Head of caudate nucleus (tissue), 42 donors: ENCODE measurements around the gene RPS25.
"Not testable (repeated sequence)": the region's sequence is repeated elsewhere in the genome, so short reads cannot be mapped to it uniquely, and the experiment has no call there.

ENCODE experiments used
- DNase-seq, 42 donors: peaks; one replicate each; pipeline versions ENCODE4 v3.0.0 to v3.0.0-alpha.2; 2020 to 2021; ENCODE audit warnings: mixed read lengths in 7 of 42
- intact Hi-C: fragments of 100-400 bp; cut with DNase I; formaldehyde crosslinking; loops from one replicate; pipeline ENCODE4 v1.15.0; 2022

The RPS25 gene

DNA sequence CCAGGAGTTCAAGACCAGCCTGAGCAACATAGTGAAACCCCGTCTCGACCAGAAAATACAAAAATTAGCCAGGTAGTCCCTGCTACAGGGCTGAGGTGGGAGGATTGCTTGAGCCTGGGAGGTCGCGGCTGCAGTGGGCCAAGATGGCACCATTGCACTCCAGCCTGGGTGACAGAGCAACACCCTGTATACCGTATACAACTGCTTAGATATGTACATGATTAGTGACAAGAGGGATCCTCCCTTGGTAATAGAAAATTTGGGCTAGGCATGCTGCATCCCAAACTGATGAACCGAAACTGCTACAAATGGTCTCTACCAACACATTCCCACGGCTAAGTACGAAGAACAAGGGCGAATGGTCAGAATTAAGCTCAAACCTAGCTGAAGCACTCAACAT lies 24.8 kb upstream of the RPS25 start:
- intact Hi-C loops: no loop called here
- DNase-seq: no peak

DNA sequence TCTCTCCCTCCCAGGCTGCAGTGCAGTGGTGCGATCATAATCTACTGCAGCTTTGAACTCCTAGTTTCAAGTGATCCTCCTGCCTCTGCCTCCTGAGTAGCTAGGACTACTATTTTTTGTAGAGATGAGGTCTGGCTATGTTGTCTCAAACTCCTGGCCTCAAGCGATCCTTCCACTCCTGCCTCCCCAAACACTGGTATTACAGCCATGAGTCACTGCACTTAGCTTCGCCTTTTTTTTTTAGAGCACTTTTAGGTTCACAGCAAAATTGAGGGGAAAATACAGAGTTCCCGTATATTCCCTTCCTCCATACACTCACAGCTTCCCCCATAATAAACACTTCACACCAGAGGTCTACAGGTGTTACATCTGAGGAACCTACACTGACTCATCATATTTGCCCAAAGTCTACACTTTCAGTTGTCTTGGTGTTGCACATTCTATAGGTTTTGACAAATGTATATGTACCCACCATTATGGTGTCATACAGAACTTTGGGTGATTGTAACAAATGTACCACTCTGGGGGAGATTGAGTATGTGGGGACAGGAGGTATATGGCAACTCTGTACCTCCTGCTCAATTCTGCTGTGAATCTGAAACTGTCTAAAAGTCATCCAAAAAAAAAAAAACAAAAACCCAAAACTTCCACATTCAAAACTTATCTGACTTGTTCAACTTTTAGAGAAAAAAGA lies 23.8 kb upstream of the RPS25 start:
- DNase-seq: no peak
- intact Hi-C loops: no loop called here

DNA sequence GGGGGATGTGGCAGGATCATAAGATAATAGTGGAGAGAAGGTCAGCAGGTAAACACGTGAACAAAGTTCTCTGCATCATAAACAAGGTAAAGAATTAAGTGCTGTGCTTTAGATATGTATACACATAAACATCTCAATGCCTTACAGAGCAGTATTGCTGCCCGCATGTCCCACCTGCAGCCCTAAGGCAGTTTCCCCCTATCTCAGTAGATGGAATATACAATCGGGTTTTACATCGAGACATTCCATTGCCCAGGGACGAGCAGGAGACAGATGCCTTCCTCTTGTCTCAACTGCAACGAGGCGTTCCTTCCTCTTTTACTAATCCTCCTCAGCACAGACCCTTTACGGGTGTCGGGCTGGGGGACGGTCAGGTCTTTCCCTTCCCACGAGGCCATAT lies 21.3 kb upstream of the RPS25 start:
- intact Hi-C loops, DNase-seq: not testable (repeated sequence)

DNA sequence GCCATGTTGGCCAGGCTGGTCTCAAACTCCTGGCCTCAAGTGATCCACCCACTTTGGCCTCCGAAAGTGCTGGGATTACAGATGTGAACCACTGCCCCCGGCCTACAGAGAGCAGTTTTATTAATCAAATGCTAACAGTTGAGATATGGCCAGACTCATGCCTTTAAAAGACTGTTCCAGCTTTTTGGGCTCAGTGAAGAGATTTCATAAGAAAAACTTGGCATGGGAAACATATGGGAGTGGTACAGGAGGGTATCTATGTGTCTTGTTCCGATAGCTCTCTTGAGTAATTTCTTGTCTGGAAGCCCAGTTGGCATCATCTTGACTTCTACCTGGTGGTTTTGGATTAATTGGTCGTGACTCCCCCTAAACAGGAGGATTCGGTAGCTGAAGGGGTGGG lies 20.7 kb upstream of the RPS25 start:
- no peak for DNase-seq
- intact Hi-C loops: no loop called here

DNA sequence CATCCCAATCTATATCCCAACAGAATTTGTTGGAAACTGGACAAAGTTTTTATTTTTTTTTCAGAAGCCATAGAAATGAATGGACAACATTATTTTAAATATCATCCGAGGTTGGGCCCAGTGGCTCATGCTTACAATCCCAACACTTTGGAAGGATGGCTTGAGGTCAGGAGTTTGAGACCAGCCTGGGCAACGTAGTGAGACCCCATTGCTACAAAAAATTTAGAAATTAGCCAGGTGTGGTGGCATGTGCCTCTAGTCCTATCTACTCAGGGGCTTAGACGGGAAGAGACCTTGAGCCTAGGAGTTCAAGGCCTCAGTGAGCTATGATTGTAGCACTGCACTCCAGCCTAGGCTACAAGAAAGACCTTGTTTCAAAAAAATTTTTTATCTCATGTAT lies 16.7 kb upstream of the RPS25 start:
- no peak for DNase-seq

DNA sequence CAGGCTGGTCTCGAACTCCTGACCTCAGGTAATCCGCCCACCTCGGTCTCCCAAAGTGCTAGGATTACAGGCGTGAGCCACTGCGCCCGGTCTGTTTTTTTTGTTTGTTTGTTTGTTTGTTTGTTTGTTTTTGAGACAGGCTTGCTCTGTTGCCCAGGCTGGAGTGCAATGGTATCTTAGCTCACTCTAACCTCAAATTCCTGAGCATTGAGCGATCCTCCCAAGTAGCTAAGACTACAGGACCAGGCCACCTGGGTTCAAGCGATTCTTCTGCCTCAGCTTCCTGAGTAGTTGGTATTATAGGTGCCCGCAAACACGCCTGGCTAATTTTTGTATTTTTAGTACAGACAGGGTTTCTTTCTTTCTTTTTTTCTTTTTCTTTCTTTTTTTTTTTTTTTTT lies 15.3 kb upstream of the RPS25 start:
- intact Hi-C loops: not testable (repeated sequence)

More for the DNA sequence above, 16.7 kb upstream of the RPS25 start:
- intact Hi-C loops: no loop called here

DNA sequence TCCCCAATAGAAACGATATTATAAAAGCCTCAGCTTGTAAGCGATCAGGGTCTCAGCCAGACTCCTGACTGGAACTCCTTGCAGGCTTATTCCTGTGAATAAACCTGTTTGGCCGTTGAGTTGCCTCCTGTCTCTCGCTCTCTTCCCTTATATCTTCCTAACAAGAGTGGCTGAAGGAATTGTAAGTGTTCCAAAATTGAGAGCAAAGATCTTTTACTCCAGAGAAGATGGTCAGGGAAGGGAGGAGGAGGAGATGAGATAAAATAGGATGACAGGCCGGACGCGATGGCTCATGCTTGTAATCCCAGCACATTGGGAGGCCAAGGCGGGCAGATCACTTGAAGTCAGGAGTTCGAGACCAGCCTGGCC lies 13.8 kb upstream of the RPS25 start:
- no peak for DNase-seq
- intact Hi-C loops: no loop called here

More for the DNA sequence above, 15.3 kb upstream of the RPS25 start:
- DNase-seq: not testable (repeated sequence)

DNA sequence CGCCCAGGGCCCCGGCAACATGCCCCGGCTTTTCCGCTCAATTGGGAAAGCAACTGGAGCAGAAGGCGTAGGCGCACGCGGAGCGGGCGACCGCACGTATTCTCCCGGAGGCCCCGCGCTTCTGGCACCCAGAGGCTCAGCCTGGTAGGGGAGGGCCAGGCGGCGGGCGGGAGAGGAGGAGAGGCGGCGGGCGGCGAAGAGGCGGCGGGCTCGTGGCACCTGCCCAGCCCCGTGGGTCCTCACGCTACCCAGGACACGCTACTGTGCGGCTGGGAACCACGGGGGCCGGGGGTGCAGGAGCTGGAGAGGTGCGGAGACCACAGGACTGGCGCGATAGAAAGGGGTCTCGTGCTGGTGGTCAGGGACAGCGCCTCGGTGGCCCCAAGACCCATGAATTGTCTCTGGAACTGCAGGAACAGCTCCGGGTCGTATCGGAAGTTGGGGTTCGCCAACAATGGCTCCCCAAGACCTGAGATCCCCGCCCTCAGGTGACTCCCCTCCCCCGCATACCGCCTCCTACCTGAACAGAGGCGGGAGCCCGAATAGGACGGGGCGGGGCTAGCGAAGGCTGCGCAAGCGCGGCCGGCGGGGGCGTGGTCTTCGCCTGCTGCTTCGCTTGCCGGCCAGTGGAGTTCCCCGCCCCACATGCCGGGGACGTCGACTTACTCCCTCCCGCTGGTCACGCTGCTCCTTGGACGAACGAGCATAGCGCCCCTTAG lies 12.3 kb upstream of the RPS25 start, which contains the start of gene SLC37A4:
Gene SLC37A4, minus strand, starts transcription at position 549 of the 719 bp plus-strand sequence.
- peak; percentile 94 to 99 (median 98) for DNase-seq
- intact Hi-C loops: no loop called here

DNA sequence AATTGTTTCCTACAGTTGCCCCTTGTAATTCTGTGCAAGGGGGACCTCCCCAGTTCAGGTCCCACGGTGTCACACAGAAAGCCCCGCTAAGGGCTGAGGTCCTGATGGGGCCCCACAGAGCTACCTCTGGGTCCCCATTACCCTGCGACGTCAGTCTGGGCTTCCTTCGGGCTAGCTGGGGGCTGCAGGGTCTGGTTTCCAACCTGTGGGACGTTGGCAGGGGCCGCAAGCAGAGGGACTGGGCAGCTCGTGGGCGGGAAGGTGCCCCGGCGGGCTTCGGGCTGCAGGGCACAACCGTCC lies 11.8 kb upstream of the RPS25 start:
- peak in 2 of 42 donors; percentile 9 to 44 for DNase-seq

DNA sequence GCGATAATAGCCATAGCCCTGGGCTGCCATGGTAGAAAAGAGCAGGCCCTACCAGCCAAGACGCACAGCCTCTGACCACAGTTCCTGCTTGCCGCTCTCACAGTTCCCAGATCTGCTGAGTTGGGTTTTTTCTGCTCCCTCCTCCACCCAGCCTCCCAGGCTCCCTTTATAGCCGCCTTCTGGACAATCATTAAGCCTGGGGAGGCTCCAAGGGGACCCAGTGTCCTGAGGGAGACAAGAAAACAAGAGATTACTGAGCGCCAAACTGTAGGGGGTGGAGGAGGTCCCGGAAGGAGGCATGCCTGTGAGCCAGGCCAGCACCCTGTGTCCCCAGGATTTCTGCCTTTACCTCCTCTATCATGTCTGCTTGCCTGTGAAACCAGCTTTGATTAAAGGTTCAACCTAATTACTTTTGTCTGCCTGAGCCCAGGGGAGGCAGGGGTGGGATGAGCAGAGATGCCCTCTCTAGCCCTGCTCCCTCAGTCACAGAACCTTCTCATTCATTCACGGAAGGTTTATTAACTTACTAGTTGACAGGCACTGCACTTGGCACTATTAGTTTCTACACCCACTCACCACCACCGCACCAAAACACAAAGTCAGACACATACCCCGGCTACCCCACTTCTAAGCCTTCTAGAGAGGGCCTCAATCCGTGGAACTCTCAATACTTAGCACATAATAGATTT lies 11.3 kb upstream of the RPS25 start:
- DNase-seq: peak in 29 of 42 donors; percentile 12 to 70 (median 30)
- intact Hi-C loops: no loop called here

More for the DNA sequence above, 11.8 kb upstream of the RPS25 start:
- intact Hi-C loops: no loop called here

DNA sequence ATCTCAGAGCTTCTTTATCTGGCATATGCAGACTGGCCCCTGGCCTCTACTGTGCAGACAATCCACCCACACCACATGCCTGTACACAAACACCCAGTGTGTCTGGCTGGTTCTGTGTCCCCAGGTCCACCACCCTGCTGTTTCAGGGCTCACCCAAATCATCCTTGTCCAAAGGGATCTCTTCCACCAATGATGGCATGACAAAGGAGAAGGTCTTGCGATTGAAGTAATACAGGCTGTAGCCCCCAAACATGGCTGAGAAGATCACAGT lies 10.9 kb upstream of the RPS25 start:
- intact Hi-C loops: no loop called here

DNA sequence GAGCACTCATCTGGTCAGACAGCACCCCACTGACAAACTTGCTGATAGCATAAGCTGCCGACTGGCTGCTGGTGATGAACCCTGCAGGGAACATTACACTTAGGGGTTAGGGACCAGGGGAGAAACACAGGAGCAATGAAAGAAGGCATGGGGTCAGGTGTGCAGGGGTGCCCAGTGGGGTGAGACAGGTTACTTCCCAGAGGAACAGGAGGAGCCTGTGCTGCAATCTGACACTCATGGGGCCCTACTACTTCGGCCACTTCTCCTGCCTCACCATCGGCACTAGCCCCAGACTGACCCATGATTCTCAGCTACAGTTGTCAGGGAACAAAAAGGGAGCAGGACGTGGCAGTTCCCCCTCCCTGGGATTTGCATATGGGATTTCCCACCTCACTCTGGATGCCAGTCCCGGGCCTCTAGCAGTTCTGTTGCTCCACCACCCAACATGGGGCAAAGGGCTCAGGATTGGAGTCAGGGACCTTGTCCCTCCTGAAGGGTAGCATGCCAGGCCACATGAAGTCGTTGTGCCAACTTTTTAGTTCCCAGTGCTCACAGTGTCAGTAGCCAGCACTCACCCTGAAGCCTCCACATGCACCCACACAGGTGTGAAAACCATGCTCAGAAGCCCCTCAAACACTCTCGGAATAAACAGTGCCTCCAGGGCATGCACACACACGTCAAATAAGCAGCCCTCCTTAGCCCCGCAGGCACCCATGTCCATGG lies 10.4 kb upstream of the RPS25 start:
- intact Hi-C loops: no loop called here
- DNase-seq: no peak

More for the DNA sequence above, 10.9 kb upstream of the RPS25 start:
- DNase-seq: no peak

DNA sequence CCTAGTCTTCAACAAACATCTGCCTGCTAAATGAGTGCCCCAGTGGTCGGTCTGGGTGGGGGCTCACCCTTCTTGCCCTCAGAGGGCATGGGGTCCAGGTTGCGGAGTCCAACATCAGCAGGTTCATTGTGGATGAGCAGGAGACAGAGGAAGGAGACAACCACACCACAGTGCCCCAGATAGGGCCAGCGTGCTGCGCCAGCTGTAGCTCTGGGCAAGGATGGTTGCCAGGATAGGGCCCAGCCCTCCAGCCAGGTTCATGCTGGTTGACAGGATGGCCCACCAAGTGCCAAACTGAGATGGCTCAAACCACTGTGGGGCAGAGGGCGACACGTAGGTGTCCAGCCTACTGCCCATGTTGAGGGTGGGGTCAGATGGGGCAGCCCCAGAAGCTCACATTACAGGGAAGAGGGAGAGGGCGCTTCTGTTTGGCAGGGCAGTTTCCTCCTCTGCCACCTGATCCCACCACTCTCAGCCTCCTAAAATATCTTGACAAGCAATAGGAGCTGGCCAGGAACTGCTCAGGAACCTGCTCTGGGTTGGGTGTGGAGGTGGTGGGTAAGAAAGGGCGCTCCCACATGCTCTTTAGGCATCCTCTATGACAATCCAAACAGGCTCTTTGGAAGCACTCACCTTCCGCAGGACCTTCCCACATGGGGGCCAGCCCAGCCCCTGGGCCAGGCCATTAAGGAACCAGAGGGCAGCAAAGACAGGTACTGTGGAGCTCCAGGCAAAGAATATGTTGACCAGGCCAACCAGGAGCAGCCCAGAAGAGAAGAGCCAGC lies 9.6 kb upstream of the RPS25 start:
- no peak for DNase-seq
- intact Hi-C loops: no loop called here

DNA sequence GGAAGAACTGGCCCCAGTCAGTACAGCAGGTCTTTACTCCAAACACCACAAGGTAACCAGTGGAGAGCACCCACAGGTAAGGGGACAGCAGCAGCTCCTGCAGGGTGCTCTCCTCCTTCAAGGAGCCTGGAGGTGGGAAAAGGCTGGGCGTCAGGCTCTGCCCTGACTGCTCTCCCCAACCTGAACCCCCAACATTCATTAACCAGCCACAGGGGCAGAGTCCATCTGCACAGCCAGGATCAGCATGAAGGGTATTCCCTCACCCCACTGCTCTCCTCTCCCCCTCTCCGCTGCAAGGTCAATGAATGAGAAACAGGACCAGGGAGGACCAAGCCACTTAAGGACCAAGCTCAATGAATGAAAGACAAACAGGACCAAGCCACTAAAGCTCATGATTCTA lies 8.8 kb upstream of the RPS25 start:
- intact Hi-C loops: no loop called here
- DNase-seq: no peak

DNA sequence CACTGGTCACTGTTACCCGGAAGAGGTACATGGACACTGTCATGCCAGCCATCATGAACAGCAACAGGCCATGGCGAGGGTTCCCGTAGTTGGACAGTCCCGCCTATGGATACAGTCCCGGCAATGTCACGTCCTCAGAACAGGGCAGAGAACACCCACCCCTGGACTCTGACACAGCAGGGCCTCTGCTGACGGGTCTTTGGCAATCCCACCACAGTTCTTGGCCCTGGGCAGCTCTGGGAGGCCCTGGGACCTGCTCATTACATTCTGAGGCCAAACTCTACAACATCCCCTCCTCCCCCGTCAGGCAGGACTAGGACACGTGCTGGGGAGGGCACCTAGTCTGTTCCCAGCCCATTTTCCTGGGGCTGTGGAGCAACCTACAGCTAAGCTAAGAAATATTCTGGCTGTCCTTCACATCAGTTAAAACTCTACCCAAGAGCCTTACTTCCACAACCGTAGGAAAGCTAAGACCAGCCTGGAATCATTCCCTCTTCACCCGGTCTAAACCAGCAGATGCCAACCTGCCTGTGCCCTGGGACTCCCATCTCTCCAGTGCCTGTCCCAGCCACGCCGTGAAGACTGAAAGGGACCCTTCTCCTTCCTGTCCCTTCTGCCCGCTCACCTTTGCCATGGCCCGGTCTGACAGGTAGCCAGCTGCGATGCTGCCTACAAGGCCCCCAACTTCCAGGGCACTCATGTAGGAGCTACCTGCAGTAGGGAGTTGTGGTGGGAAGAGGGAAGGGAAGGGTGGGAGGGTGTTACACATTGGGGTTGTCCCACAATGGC lies 8.0 kb upstream of the RPS25 start:
- intact Hi-C loops: no loop called here

DNA sequence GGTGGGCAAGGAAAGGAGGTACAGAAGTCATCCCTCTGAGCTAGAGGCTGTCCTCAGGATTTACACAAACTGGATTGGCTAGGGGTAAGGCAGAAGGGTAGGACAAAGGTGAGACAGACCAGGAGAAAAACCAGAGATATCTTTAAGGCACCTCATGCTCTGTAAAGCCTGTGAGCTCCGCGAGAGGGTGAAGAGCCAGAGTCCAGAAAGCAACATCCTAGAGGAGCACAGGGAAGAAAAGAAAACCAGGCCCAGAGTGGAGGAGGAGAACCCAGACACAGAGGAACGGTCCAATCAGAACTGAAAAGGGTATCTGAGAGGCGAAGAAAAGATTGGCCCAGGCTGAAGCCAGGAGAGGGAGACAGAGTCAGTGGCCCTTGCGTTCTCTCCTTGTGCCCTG lies 7.4 kb upstream of the RPS25 start:
- no peak for DNase-seq
- intact Hi-C loops: no loop called here

More for the DNA sequence above, 8.0 kb upstream of the RPS25 start:
- DNase-seq: no peak

DNA sequence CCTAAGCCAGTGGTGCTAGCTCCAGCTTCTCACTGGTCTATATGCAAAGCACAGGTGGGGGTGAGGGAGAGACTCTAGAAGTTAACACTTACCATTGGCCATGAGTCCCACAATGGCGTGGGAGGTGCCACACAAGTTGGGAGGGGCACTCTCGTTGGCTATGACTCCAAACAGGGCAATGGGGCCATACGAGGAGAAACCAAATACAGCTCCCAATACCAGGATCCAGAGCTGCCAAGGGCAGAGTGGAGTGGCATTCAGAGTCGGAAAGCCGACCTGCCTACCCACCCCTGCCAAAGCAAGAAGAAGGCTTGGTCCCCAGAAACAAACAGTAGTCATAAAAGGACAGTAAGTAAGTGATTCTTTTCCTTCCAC lies 6.9 kb upstream of the RPS25 start:
- DNase-seq: no peak
- intact Hi-C loops: no loop called here

DNA sequence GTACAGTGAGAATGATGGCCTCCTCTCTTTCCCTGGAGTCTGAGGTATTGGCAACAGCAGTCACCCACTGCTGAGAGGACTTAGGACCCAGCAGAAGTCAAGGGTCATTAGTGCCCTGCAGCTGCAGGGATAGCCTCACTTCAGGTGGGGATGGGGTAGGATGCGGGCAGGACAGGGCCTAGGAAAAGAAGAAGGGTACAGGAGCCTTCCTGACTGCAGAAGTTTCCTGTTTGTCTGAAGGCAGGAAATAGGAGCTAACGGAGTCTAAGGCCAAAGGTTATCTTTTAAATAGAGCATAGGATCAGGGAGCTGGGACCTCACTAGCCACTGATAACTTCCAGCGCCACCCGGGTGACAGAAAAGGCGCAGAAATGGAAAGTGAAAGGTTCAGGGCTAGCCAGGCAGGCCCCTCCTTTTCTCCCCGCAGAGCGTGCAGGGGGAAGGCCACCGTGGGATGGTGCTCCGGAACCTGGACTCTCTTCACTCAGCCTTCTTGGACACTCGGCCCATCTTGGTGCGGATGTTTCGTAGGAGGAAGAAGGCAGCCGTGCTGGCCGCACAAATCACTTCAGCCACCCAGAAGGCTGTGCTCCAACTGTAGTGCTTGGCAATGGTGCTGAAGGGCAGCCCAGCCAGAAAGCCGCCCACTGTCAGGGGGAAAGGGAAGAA lies 6.4 kb upstream of the RPS25 start:
- no peak for DNase-seq
- intact Hi-C loops: no loop called here
